HL-60 (cell line): ENCODE results near the gene RDH8.

Experiments used
- CTCF ChIP-seq: IDR thresholded peaks from one replicate; pipeline ENCODE4 v1.5.1; 2011; ENCODE audit warnings: low read length, control low read depth, inconsistent platforms; ENCODE audit not compliant: insufficient read depth
- SPI1 ChIP-seq: IDR thresholded peaks from 2 replicates; pipeline ENCODE4 v1.6.1; 2012; ENCODE audit warnings: low read depth, mild to moderate bottlenecking, borderline replicate concordance
- TF ChIP-seq, protein P1 (sequence below): IDR thresholded peaks from 2 replicates; pipeline ENCODE4 v1.6.1; 2012; ENCODE audit warnings: low read depth; ENCODE audit not compliant: insufficient replicate concordance

DNA sequence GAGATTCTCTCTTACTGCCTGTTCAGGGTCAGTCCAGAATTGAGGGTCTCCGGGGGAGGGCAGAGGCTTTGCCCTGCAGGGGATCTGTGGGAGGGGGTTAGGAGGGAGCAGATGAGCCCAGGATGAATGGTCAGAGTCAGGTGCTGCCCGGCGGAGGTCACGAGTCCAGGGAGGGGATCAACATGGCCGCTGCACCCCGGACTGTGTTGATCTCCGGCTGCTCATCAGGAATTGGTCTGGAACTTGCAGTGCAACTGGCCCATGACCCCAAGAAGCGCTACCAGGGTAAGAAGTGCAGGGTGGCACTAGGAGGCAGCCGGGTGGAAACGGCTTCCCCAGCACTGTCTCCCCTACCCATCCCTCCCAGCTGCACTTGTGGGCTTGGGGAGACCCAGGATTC lies at the start of gene RDH8:
- TF ChIP-seq CTCF (no peak), SPI1 (no peak)
- TF ChIP-seq, protein P1, sequence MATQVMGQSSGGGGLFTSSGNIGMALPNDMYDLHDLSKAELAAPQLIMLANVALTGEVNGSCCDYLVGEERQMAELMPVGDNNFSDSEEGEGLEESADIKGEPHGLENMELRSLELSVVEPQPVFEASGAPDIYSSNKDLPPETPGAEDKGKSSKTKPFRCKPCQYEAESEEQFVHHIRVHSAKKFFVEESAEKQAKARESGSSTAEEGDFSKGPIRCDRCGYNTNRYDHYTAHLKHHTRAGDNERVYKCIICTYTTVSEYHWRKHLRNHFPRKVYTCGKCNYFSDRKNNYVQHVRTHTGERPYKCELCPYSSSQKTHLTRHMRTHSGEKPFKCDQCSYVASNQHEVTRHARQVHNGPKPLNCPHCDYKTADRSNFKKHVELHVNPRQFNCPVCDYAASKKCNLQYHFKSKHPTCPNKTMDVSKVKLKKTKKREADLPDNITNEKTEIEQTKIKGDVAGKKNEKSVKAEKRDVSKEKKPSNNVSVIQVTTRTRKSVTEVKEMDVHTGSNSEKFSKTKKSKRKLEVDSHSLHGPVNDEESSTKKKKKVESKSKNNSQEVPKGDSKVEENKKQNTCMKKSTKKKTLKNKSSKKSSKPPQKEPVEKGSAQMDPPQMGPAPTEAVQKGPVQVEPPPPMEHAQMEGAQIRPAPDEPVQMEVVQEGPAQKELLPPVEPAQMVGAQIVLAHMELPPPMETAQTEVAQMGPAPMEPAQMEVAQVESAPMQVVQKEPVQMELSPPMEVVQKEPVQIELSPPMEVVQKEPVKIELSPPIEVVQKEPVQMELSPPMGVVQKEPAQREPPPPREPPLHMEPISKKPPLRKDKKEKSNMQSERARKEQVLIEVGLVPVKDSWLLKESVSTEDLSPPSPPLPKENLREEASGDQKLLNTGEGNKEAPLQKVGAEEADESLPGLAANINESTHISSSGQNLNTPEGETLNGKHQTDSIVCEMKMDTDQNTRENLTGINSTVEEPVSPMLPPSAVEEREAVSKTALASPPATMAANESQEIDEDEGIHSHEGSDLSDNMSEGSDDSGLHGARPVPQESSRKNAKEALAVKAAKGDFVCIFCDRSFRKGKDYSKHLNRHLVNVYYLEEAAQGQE, result no peak
